CD4-positive, alpha-beta memory T cell (primary cell): ENCODE results near the gene COL9A1. TPM values are rescaled to one million over a fixed set of nuclear protein-coding genes. Genes with fewer than 3 reads are reported as not detected.

Experiments used
- CTCF ChIA-PET: fragments of 350-600 bp; sonication (Branson Sonifier 250); formaldehyde crosslinking; loops from one replicate; lab custom pipeline; 2021; ENCODE audit warnings: inconsistent platforms; ENCODE audit not compliant: partially characterized antibody; lab: Charles Lee
- POLR2A ChIA-PET: fragments of 350-600 bp; sonication (Branson Sonifier 250); formaldehyde crosslinking; loops from one replicate; lab custom pipeline; 2021; ENCODE audit not compliant: partially characterized antibody; lab: Charles Lee
- DNase-seq, 5 donors: peaks; one replicate each; pipeline versions ENCODE4 v3.0.0 to v3.0.0-alpha.2; 2020 to 2022; ENCODE audit warnings: mixed read lengths in 1 of 5
- H3K27ac ChIP-seq: one replicate; pipeline ENCODE4 v1.7.0; 2013; ENCODE audit warnings: low read depth, low read length
- H3K27me3 ChIP-seq: 2 replicates; pipeline ENCODE4 v1.7.0; 2013; ENCODE audit warnings: mild to moderate bottlenecking, low read length, moderate library complexity; ENCODE audit not compliant: insufficient read depth
- H3K36me3 ChIP-seq: 2 replicates; pipeline ENCODE4 v1.7.0; 2013; ENCODE audit warnings: mild to moderate bottlenecking, low read length, moderate library complexity; ENCODE audit not compliant: insufficient read depth
- H3K4me1 ChIP-seq: 2 replicates; pipeline ENCODE4 v1.7.0; 2013; ENCODE audit warnings: mild to moderate bottlenecking, low read length, moderate library complexity; ENCODE audit not compliant: insufficient read depth
- H3K4me3 ChIP-seq, 2 donors: one replicate each; pipeline ENCODE4 v1.7.0; 2013; ENCODE audit warnings: low read length in 2 of 2, mild to moderate bottlenecking in 1 of 2
- H3K9me3 ChIP-seq, 2 donors: one replicate each; pipeline ENCODE4 v1.7.0; 2013; ENCODE audit warnings: low read length in 2 of 2, control low read depth in 1 of 2; ENCODE audit not compliant: control insufficient read depth in 1 of 2
- H3K27ac Mint-ChIP-seq, 7 donors: one replicate each; pipeline ENCODE4 v1.8.0; 2020 to 2021; ENCODE audit warnings: mixed read lengths in 7 of 7, mild to moderate bottlenecking in 6 of 7, inconsistent platforms in 3 of 7, moderate library complexity in 3 of 7
- H3K27me3 Mint-ChIP-seq, 2 donors: one replicate each; pipeline ENCODE4 v1.8.0; 2020 to 2021; ENCODE audit warnings: mixed read lengths in 2 of 2
- H3K36me3 Mint-ChIP-seq, 2 donors: one replicate each; pipeline ENCODE4 v1.8.0; 2020 to 2021; ENCODE audit warnings: mixed read lengths in 2 of 2, inconsistent platforms in 1 of 2, mild to moderate bottlenecking in 1 of 2
- H3K4me1 Mint-ChIP-seq, 4 donors: one replicate each; pipeline ENCODE4 v1.8.0; 2020 to 2021; ENCODE audit warnings: mixed read lengths in 4 of 4, mild to moderate bottlenecking in 1 of 4
- H3K4me3 Mint-ChIP-seq, 8 donors: one replicate each; pipeline ENCODE4 v1.8.0; 2020 to 2021; ENCODE audit warnings: mixed read lengths in 8 of 8, mild to moderate bottlenecking in 7 of 8, moderate library complexity in 6 of 8, inconsistent platforms in 3 of 8
- H3K9me3 Mint-ChIP-seq, 8 donors: one replicate each; pipeline ENCODE4 v1.8.0; 2020 to 2021; ENCODE audit warnings: mixed read lengths in 8 of 8, mild to moderate bottlenecking in 5 of 8, inconsistent platforms in 3 of 8, moderate library complexity in 1 of 8
- intact Hi-C: fragments of 100-400 bp; cut with micrococcal nuclease; formaldehyde crosslinking; loops from one replicate; pipeline ENCODE4 v1.15.1; 2023
- polyA plus RNA-seq, 2 donors: library from polyadenylated mRNA; unstranded; fragments of 300-500 nt; fragmentation: Illumina TruSeq; gene quantifications; one replicate each; pipeline ENCODE4 v1.2.3, GENCODE V29; 2021
- total RNA-seq, 2 experiments: library from RNA; stranded (reverse); gene quantifications; one replicate each; pipeline ENCODE4 v1.2.3, GENCODE V29; 2021

COL9A1 gene
- total and polyA plus RNA-seq, 4 experiments from 2014 or later, result not detected

- Mint-ChIP-seq H3K27me3 (peaks cover 3 to 4% of the 10 kb centered on the region in 2 donors), H3K27ac (no peak overlapping the region), H3K4me1 (no peaks in the 10 kb centered on the region), H3K36me3 (no peaks in the 10 kb centered on the region), H3K9me3 (peaks cover 0 to 3% (median 0%) of the 10 kb centered on the region in 8 donors), H3K4me3 (no peak overlapping the region)
- no peaks in the 10 kb centered on the region for H3K9me3 ChIP-seq
- H3K36me3 ChIP-seq, result no peaks in the 10 kb centered on the region
- no peaks in the 10 kb centered on the region for H3K4me1 ChIP-seq
- H3K27ac ChIP-seq, result no peak overlapping the region
- intact Hi-C loops, result no loop called here
- ChIA-PET CTCF (no interaction called here), POLR2A (no interaction called here)
- DNase-seq, result no peak
- no peak overlapping the region for H3K4me3 ChIP-seq
- H3K27me3 ChIP-seq, result no peaks in the 10 kb centered on the region
Measured at GRCh38 chr6:70258483-70258882, 44.4 kb downstream of the COL9A1 start.

GRCh38 chr6:70257768-70258273 lies 45.1 kb downstream of the COL9A1 start:
- ChIA-PET POLR2A (no interaction called here), CTCF (no interaction called here)
- no peak overlapping the region for H3K4me3 ChIP-seq
- no peaks in the 10 kb centered on the region for H3K27me3 ChIP-seq
- H3K36me3 ChIP-seq, result no peaks in the 10 kb centered on the region
- H3K4me1 Mint-ChIP-seq, result no peaks in the 10 kb centered on the region
- H3K27me3 Mint-ChIP-seq, result peaks cover 3 to 4% of the 10 kb centered on the region in 2 donors
- H3K36me3 Mint-ChIP-seq, result no peaks in the 10 kb centered on the region
- DNase-seq, result no peak
- intact Hi-C loops, result no loop called here
- peaks cover 0 to 3% (median 0%) of the 10 kb centered on the region in 8 donors for H3K9me3 Mint-ChIP-seq
- no peak overlapping the region for H3K27ac ChIP-seq
- H3K27ac Mint-ChIP-seq, result peak overlapping the region in 1 of 7 donors; percentile 0
- no peaks in the 10 kb centered on the region for H3K9me3 ChIP-seq
- H3K4me1 ChIP-seq, result no peaks in the 10 kb centered on the region
- no peak overlapping the region for H3K4me3 Mint-ChIP-seq

- Histone ChIP-seq H3K4me1 (no peaks in the 10 kb centered on the region), H3K4me3 (no peak overlapping the region), H3K36me3 (no peaks in the 10 kb centered on the region), H3K27me3 (no peaks in the 10 kb centered on the region), H3K9me3 (no peaks in the 10 kb centered on the region), H3K27ac (no peak overlapping the region)
- ChIA-PET POLR2A (no interaction called here), CTCF (no interaction called here)
- no peak for DNase-seq
- intact Hi-C loops, result no loop called here
- Mint-ChIP-seq H3K4me1 (no peaks in the 10 kb centered on the region), H3K27me3 (peaks cover 2 to 5% of the 10 kb centered on the region in 2 donors), H3K27ac (no peak overlapping the region), H3K9me3 (peaks cover 0 to 2% (median 0%) of the 10 kb centered on the region in 8 donors), H3K36me3 (no peaks in the 10 kb centered on the region), H3K4me3 (no peak overlapping the region)
Measured at GRCh38 chr6:70254784-70255183, 48.1 kb downstream of the COL9A1 start.

GRCh38 chr6:70253923-70254322 lies 49.0 kb downstream of the COL9A1 start:
- no peaks in the 10 kb centered on the region for H3K4me1 ChIP-seq
- no peaks in the 10 kb centered on the region for H3K27me3 ChIP-seq
- H3K9me3 ChIP-seq, result no peaks in the 10 kb centered on the region
- H3K36me3 Mint-ChIP-seq, result no peaks in the 10 kb centered on the region
- H3K4me1 Mint-ChIP-seq, result no peaks in the 10 kb centered on the region
- ChIA-PET CTCF (no interaction called here), POLR2A (no interaction called here)
- no peak for DNase-seq
- no peak overlapping the region for H3K27ac ChIP-seq
- no peaks in the 10 kb centered on the region for H3K36me3 ChIP-seq
- no peak overlapping the region for H3K27ac Mint-ChIP-seq
- no peak overlapping the region for H3K4me3 ChIP-seq
- H3K4me3 Mint-ChIP-seq, result no peak overlapping the region
- intact Hi-C loops, result no loop called here
- peaks cover 2 to 5% of the 10 kb centered on the region in 2 donors for H3K27me3 Mint-ChIP-seq
- peaks cover 0 to 2% (median 0%) of the 10 kb centered on the region in 8 donors for H3K9me3 Mint-ChIP-seq

GRCh38 chr6:70252604-70253003 lies 50.3 kb downstream of the COL9A1 start:
- DNase-seq, result no peak
- H3K27ac Mint-ChIP-seq, result no peak overlapping the region
- Histone ChIP-seq H3K36me3 (no peaks in the 10 kb centered on the region), H3K27me3 (no peaks in the 10 kb centered on the region), H3K9me3 (no peaks in the 10 kb centered on the region), H3K27ac (no peak overlapping the region), H3K4me1 (no peaks in the 10 kb centered on the region), H3K4me3 (no peak overlapping the region)
- POLR2A ChIA-PET, result no interaction called here
- H3K4me1 Mint-ChIP-seq, result no peaks in the 10 kb centered on the region
- H3K9me3 Mint-ChIP-seq, result peaks cover 0 to 3% (median 0%) of the 10 kb centered on the region in 8 donors
- H3K36me3 Mint-ChIP-seq, result no peaks in the 10 kb centered on the region
- no peak overlapping the region for H3K4me3 Mint-ChIP-seq
- peaks cover 2 to 8% of the 10 kb centered on the region in 2 donors for H3K27me3 Mint-ChIP-seq
- CTCF ChIA-PET, result no interaction called here
- intact Hi-C loops, result no loop called here

- H3K27ac ChIP-seq, result no peak overlapping the region
- no peaks in the 10 kb centered on the region for H3K4me1 ChIP-seq
- Mint-ChIP-seq H3K36me3 (no peaks in the 10 kb centered on the region), H3K4me1 (no peaks in the 10 kb centered on the region), H3K4me3 (no peak overlapping the region), H3K9me3 (peaks cover 0 to 1% (median 0%) of the 10 kb centered on the region in 8 donors), H3K27me3 (peaks cover 3 to 6% of the 10 kb centered on the region in 2 donors), H3K27ac (no peak overlapping the region)
- no peaks in the 10 kb centered on the region for H3K36me3 ChIP-seq
- intact Hi-C loops, result no loop called here
- H3K9me3 ChIP-seq, result no peaks in the 10 kb centered on the region
- no peaks in the 10 kb centered on the region for H3K27me3 ChIP-seq
- POLR2A ChIA-PET, result no interaction called here
- H3K4me3 ChIP-seq, result no peak overlapping the region
- DNase-seq, result no peak
- CTCF ChIA-PET, result no interaction called here
Measured at GRCh38 chr6:70246118-70246517, 56.8 kb downstream of the COL9A1 start.

GRCh38 chr6:70241991-70242420 lies 60.9 kb downstream of the COL9A1 start:
- POLR2A ChIA-PET, result no interaction called here
- no peak for DNase-seq
- Histone ChIP-seq H3K4me1 (no peaks in the 10 kb centered on the region), H3K27ac (no peak overlapping the region), H3K27me3 (no peaks in the 10 kb centered on the region), H3K9me3 (no peaks in the 10 kb centered on the region), H3K36me3 (no peaks in the 10 kb centered on the region), H3K4me3 (no peak overlapping the region)
- Mint-ChIP-seq H3K4me3 (no peak overlapping the region), H3K9me3 (no peaks in the 10 kb centered on the region), H3K27me3 (peaks cover 1 to 5% of the 10 kb centered on the region in 2 donors), H3K27ac (no peak overlapping the region), H3K36me3 (no peaks in the 10 kb centered on the region), H3K4me1 (no peaks in the 10 kb centered on the region)
- intact Hi-C loops, result no loop called here
- CTCF ChIA-PET, result no interaction called here

GRCh38 chr6:70241031-70241430 lies 61.9 kb downstream of the COL9A1 start:
- Histone ChIP-seq H3K9me3 (no peaks in the 10 kb centered on the region), H3K4me1 (no peaks in the 10 kb centered on the region), H3K4me3 (no peak overlapping the region), H3K27ac (no peak overlapping the region), H3K27me3 (no peaks in the 10 kb centered on the region), H3K36me3 (no peaks in the 10 kb centered on the region)
- H3K27me3 Mint-ChIP-seq, result peaks cover 1 to 5% of the 10 kb centered on the region in 2 donors
- DNase-seq, result no peak
- no peaks in the 10 kb centered on the region for H3K36me3 Mint-ChIP-seq
- no peaks in the 10 kb centered on the region for H3K9me3 Mint-ChIP-seq
- H3K4me3 Mint-ChIP-seq, result no peak overlapping the region
- POLR2A ChIA-PET, result no interaction called here
- intact Hi-C loops, result no loop called here
- no peaks in the 10 kb centered on the region for H3K4me1 Mint-ChIP-seq
- no peak overlapping the region for H3K27ac Mint-ChIP-seq
- CTCF ChIA-PET, result no interaction called here
